Fibroblast of upper back skin (primary cell): ENCODE measurements around the gene KRTAP10-1.

Experiments used
- DNase-seq: peaks from one replicate; pipeline ENCODE4 v3.0.0-alpha.2; 2013

The KRTAP10-1 gene

DNA sequence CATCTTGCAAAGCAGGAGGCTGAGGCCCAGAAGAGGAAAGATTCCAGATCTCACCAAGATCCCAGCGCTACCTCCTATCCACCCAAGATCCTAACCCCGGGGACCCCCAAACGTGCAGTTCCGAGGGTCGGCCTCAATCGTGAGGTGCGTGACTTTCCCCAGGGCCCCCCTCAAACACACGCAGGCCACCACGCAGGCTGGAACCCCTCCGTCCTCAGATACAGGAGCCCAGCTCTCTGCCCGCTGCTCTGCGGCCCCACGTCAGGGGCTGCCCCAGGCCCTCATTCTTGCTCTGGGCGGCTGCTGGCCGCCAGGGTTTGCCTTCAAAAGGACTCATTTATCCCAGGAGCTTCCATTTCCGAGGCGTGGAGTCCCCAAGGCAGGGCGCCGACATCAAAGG is 39.9 kb downstream of the KRTAP10-1 start:
- no peak for DNase-seq

GRCh38 chr21:44499631-44500030 is 40.4 kb downstream of the KRTAP10-1 start:
- no peak for DNase-seq

DNA sequence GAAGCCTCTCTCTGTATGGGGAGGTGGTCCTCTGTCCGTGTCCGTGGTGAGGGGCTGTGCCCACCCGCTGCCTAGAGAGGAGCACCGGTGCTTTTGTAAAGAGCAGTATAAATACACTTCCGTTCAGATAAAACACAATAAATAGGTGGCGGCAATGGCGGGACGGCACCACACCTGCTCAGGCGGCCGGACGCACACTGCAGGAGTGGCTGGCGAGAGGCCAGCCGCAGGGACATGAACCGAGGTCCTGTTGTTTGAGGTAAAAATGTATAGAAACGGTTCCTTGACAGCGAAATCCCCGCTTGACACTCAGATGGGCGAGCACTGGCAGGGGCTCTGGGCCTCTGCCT is 40.8 kb downstream of the KRTAP10-1 start:
- no peak for DNase-seq

DNA sequence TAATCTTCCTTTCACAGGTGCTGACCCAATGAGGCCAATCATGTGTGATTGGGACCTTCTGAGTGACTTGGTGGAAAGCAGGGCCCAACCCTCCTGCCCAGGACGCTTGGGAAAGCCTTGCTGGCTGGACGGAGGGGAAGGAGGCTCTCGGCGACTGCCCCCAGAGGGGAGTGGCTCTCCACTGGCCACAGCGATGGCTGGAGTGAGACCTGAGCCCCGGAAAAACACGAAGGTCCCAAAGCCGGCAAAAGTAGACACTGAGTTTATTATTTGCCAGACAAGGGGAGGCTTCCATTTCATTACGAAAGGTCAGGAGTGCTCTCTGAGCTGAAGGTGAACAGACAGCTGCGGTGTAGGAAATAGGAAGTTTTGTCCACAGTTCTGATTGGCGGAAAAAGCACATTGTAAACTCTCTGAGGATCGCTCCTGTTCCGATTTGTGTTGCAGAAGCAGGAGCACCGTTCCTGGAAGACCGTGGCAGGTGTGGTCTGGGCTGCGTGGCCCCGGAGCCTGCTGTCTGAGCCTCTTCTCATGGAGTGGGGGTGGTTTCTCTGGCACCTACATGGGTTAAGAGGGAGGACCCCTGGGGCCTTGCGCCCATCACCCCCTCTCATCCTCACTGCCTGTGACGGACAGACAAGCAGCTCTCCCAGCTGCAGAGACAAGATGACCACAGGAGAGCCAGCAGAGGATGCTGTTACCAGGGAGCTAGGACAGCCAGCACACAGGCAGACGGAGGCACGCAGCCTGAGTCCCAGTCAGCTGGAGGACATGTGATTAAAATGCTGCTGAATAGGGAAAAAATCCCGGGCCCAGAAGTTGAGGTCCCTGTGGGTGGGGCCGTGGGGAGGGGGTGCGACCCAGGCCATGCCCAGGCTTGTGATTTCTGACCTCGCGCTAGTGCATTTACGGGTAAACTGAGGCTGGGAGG is 41.5 kb downstream of the KRTAP10-1 start:
- DNase-seq: no peak

- no peak for DNase-seq
These were observed 42.3 kb downstream of the KRTAP10-1 start for GRCh38 chr21:44497703-44498126.

DNA sequence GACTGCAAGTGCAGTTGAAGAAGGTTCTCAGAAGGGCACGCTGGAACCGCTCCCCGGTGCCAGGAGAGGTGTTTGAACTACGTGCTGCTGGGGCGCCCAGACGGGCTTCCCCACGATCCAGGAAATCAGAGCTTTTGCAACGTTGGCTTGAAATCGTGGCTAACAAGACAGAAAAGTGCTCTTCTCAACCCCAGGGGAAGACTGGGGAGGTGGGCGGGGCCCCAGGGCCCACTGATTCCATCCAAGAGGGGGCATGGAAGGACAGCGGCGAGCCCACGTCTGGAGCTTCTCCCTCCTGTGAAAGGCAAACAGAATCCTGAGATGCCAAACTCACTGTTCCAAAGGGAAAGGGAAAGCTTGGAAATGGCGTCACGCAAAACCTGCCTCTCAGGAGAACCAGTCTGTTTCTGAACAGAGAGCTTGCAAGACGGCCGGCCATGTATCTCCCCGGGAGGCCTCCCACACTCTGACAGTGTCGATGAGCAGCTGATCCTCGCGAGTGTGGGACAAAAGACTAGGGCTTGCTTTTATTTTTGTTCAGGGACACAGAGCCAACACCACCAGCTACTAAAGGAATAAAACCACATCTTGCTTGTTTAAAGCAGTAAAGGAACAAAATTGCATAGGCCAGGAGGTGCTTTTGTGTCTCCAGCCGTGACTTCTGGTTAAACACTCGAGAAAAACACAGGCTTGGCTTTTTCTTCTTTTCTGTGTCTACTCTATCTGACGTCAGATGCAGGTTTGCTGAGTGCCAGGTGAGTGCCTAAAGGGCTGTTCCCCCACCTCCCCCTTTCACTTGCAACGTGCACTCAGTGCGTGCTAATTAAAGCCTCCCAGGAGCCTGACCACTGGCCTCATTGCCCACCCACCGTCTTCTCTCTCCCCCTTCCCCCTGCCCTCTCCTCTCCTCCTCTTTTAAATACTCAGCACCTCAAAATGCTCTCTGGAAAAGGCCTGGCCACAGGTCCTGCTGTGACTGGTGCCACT is 43.1 kb downstream of the KRTAP10-1 start:
- DNase-seq: no peak

DNA sequence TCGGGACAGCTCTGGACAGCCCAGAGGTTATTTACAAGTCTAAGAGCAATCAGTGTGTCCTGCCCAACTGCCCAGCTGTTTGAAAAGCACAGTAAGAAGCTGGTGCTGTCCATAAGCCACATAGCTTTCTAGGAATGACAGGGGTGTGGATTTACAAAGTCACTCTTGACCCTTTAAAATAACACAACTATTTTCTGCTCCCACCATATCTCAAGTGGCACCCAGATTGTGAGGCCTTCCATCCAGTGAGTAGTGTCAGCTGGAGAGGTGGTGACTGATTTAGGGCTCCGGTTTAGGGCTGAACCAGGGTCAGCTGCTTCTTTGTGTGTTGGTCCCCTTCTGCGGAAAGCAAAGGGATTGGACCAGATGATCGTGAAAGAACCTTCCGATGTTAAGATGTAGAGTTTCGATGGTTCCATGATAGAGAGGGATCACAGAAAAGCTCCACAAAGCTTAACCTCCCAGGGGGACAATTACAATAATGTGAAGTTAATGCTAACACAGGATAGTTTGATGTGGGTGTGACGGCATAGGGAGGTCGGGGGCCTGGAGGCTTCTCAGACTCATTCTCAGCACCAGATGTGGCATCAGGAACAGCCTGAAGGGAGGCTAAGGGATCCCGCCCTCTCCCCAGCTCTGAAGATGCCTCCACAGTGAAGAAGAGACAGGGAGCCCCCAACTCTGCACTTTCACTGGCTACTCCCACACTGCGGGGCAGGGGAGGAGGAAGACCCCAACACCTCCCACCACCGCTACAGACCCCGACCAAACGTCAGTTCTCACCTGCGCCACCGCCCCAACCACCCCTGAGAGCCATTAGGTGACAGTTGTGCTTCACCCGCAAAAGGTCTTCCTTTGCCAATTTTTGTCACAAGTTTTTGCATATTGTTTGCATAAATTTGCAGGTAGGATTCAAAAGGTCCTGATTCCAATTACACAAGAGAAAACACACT is 44.1 kb downstream of the KRTAP10-1 start:
- no peak for DNase-seq

GRCh38 chr21:44494956-44495355 is 45.0 kb downstream of the KRTAP10-1 start:
- DNase-seq: no peak

DNA sequence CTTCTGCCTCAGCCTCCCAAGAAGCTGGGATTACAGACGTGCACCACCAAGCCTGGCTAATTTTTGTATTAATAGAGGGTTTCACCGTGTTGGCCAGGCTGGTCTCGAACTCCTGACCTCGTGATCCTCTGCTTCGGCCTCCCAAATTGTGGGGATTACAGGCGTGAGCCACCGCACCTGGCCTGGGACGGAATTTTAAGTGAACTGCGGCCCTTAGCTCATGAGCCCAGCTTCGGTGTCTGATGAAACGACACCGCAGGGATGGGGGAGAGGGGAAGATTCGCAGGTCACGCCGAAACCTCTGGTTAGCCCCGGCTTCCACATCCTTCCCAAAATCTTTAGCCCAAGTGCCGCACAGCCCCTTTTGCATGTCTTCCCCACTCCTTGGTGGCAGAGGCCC is 45.6 kb downstream of the KRTAP10-1 start:
- DNase-seq: no peak

DNA sequence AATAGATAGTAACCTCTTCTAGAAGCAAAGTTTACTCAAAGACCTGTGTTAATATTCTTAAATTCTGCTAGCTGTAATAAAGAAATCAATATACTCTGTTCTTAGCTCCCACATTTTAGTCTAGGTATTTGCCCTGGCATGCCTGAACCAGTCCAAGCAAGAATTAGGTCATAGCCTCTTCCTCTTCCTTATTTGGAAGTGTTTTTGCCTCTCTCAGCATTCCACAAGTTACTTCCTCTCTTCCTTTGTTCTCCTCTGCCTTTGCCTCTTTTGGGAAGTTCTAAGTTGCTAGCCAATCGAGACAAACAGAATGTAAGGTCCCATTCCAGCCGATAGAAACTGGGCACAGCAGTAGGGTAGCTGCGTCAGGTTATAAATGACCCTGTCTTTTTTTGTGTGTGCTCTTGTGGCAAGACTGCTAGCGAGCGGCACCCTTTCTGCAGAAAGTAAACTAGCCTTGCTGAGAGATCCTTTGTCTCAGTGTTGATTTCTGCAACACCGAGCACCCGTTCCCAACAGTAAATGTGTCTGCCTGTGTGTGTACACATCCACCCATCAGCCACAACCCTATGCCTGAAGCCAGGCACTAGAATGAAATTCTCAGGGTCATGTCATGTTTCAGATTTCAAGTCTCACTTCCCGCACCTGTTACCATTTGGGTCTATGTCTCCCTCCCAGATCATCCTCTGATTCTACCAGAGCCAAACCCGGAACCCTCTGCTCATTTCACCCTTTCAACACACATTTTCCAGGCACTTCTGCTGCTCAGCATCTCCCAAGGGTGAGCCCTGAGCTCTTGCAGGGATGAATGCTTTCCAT is 47.2 kb downstream of the KRTAP10-1 start:
- no peak for DNase-seq

DNA sequence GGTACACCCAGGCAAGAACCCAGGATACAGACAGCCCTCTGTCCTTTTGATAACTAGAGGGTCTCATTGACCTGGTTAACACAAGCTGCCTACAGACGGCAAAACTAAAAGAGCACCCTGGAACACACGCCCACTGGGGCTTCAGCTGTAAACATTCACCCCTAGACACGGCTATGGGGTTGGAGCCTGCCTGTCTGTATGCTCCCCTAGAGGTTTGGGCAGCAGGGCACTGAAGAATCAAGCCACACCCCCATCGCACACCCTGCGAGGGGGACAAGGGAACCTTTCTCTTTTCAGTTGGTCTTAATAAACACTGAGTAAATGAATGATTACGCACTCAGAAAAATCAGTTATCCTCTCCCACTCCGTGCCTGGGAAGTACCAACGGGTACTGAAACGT is 49.2 kb downstream of the KRTAP10-1 start:
- DNase-seq: no peak

GRCh38 chr21:44490405-44490804 is 49.6 kb downstream of the KRTAP10-1 start:
- DNase-seq: no peak

DNA sequence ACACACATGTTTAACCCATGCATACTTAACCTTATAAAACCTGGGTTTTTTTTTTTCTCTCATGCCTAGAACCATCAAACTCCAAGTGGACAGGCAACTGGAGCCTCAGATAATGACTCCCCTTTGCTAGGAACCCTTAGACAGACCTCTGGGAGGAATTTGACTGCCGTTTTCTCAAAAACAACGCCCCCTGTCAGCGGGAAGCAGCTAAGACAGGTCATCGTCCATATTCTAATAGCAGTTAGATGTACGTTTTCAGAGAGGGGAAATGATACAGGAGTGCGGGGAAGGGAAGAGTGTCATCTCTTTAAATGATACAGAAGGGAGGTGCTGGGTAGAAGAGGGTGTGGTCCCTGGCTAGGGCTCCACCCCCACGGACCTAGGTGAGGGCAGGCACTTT is 50.0 kb downstream of the KRTAP10-1 start:
- DNase-seq: no peak
